ENCODE data around the gene AMIGO1. TPM values are rescaled to one million over a fixed set of nuclear protein-coding genes. Genes with fewer than 3 reads are reported as not detected.
"Not testable (repeated sequence)": the region's sequence is repeated elsewhere in the genome, so short reads cannot be mapped to it uniquely, and the experiment has no call there.

Gene AMIGO1
- total RNA-seq, 2 experiments from 2014 or later = 1.8 to 2.2 TPM

DNA sequence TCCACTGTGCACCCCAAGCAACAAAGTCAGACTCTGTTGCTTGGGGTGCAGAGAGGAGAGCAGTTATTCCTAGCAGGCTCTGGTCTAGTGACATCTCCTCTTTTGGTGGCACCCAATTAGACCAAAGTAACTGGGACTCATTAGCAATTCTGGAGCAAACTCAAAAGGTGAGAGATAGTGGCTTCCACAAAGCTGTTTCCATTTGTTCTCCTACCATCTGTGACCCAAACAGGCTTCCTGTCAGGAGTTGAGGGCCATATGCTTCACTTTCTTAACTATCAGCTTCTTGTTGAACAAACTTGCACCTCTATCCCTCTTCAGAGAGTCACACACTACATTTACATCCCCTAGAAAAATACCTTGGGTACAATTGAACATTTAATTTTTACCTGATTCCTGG lies 27.3 kb downstream of the AMIGO1 start:
- no peaks in the 10 kb centered on the region for H3K9me3 Mint-ChIP-seq
- peaks cover 1% of the 10 kb centered on the region for H3K27me3 Mint-ChIP-seq
- intact Hi-C loops (cut with micrococcal nuclease) = loop anchor here (2.0 to 5.0 kb wide), 2 partner anchors 200 to 503 kb away; partner anchors contain the start of genes AHCYL1 and PSRC1
- no peak overlapping the region for H3K4me3 Mint-ChIP-seq
- no peaks in the 10 kb centered on the region for H3K36me3 Mint-ChIP-seq
- H3K4me1 Mint-ChIP-seq (ENCODE audit: low read depth) = peaks cover 28% of the 10 kb centered on the region
- DNase-seq = no peak
- ChIA-PET CTCF (interaction anchor here (1.5 to 31.5 kb wide), 5 partner anchors 20 to 67 kb away, joined by 6 to 1096 read pairs (median 9); partner anchors contain the start of genes AMIGO1, CYB561D1, GNAI3 and GPR61), POLR2A (interaction anchor here (0.8 to 4.7 kb wide), 5 partner anchors 11 to 66 kb away, joined by 3 to 36 read pairs (median 5); partner anchors contain the start of genes CYB561D1, GNAI3 and PSMA5)
- peak overlapping the region; percentile 20 for H3K27ac Mint-ChIP-seq

DNA sequence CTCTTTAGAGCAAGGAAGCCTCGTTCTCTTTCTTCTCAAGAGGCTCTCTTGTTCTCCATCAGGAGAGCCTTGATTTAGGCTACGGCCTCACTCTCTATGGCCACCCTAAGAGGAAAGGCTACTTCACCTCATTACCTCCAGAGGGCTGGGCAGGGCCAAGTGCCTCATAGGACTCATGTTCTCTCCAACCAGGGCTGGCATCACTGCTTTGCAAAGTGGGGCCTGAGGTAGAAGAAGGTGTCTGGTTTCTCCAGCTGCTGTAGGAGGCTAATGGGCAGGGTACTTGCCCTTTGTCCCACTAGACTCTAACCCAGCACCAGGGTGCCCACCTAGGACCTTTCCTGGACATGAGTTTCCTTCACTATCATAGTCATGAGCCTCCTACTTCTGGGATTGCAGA lies 27.9 kb downstream of the AMIGO1 start:
- Mint-ChIP-seq H3K4me3 (no peak overlapping the region), H3K4me1 (ENCODE audit: low read depth) (peaks cover 28% of the 10 kb centered on the region), H3K27me3 (peaks cover 3% of the 10 kb centered on the region), H3K9me3 (no peaks in the 10 kb centered on the region), H3K27ac (no peak overlapping the region), H3K36me3 (no peaks in the 10 kb centered on the region)
- ChIA-PET POLR2A (interaction anchor here (3.2 to 4.7 kb wide), 2 partner anchors 12 to 55 kb away, joined by 18 to 36 read pairs; partner anchors contain the start of genes CYB561D1 and PSMA5), CTCF (interaction anchor here (21.0 to 31.5 kb wide), 2 partner anchors 20 to 50 kb away, joined by 437 to 1096 read pairs; partner anchors contain the start of genes AMIGO1, CYB561D1 and GPR61)
- no peak for DNase-seq
- intact Hi-C loops (cut with micrococcal nuclease) = loop anchor here (2.0 to 5.0 kb wide), 2 partner anchors 199 to 503 kb away; partner anchors contain the start of genes AHCYL1 and PSRC1

DNA sequence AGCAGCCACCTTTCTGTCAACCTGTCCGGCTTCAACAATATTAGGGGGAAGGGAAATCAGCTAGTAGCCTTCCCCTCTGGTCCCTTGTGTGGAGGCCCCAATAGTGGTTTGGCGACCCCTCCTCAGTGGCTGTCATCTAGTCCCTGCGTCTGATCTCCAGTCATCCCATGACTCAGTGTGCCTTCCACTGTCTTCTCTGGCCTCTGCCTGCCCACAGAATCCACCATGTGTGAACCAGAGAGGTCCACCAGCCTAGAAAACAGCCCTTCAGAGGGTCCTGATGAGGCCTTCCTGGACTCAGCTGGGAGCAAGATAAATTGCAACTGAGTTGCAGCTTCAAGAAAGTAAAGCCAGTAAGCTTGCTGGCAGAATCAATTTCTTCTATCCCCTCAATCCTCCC lies 29.6 kb downstream of the AMIGO1 start:
- ChIA-PET POLR2A (no interaction called here), CTCF (interaction anchor here (1.0 to 1.6 kb wide), 2 partner anchors 13 to 14 kb away, joined by 3 to 5 read pairs; partner anchors contain the start of gene CYB561D1)
- Mint-ChIP-seq H3K9me3 (no peaks in the 10 kb centered on the region), H3K27ac (no peak overlapping the region), H3K27me3 (peaks cover 10% of the 10 kb centered on the region), H3K4me3 (no peak overlapping the region), H3K4me1 (ENCODE audit: low read depth) (peaks cover 21% of the 10 kb centered on the region), H3K36me3 (no peaks in the 10 kb centered on the region)
- intact Hi-C loops (cut with micrococcal nuclease) = loop anchor here (5.0 kb wide), 1 partner anchor 198 kb away; the partner anchor contains the start of gene PSRC1
- no peak for DNase-seq

DNA sequence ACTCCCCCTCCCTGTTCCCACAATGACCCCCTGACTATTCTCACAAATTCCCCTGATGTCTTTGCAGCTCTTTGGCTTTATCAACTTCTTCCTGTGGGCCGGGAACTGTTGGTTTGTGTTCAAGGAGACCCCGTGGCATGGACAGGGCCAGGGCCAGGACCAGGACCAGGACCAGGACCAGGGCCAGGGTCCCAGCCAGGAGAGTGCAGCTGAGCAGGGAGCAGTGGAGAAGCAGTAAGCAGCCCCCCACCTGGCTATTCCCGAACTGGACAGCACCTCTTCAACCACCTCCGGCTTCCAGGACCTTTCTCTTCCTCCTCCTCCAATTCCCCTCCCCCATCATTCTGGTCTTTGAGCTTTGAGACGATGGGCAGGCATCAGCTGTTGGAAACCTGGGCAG lies 30.2 kb downstream of the AMIGO1 start:
- ChIA-PET POLR2A (no interaction called here), CTCF (interaction anchor here (1.0 to 1.6 kb wide), 5 partner anchors 11 to 18 kb away, joined by 3 to 6 read pairs (median 5); partner anchors contain the start of gene CYB561D1)
- H3K27ac Mint-ChIP-seq = no peak overlapping the region
- peaks cover 16% of the 10 kb centered on the region for H3K4me1 Mint-ChIP-seq (ENCODE audit: low read depth)
- no peak overlapping the region for H3K4me3 Mint-ChIP-seq
- H3K36me3 Mint-ChIP-seq = no peaks in the 10 kb centered on the region
- peaks cover 10% of the 10 kb centered on the region for H3K27me3 Mint-ChIP-seq
- no peak for DNase-seq
- intact Hi-C loops (cut with micrococcal nuclease) = no loop called here
- no peaks in the 10 kb centered on the region for H3K9me3 Mint-ChIP-seq

DNA sequence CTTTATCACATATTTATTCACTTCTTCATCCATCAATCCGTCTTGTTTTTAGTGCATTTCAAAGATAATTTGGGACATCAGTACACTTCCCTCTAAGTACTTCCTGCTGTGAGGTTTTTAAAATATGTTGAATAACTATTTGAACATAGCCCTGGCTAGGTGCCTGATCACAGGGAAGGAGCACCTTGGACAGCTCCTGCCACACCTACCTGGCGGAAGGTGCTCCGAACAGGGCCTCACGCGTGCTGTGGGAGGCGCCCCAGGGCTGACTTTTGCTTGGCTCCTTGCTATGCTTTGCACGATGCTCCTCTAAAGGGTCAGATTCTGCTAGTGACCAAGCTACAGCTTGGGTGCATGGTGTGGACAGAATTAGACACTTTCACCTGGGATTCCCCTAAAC lies 30.7 kb downstream of the AMIGO1 start:
- Mint-ChIP-seq H3K36me3 (no peaks in the 10 kb centered on the region), H3K27me3 (peaks cover 10% of the 10 kb centered on the region), H3K9me3 (no peaks in the 10 kb centered on the region), H3K27ac (no peak overlapping the region), H3K4me3 (no peak overlapping the region), H3K4me1 (ENCODE audit: low read depth) (peaks cover 14% of the 10 kb centered on the region)
- DNase-seq = peak; percentile 56
- ChIA-PET POLR2A (no interaction called here), CTCF (interaction anchor here (0.7 to 1.6 kb wide), 5 partner anchors 11 to 53 kb away, joined by 3 to 6 read pairs (median 5); partner anchors contain the start of gene CYB561D1)
- intact Hi-C loops (cut with micrococcal nuclease) = no loop called here

DNA sequence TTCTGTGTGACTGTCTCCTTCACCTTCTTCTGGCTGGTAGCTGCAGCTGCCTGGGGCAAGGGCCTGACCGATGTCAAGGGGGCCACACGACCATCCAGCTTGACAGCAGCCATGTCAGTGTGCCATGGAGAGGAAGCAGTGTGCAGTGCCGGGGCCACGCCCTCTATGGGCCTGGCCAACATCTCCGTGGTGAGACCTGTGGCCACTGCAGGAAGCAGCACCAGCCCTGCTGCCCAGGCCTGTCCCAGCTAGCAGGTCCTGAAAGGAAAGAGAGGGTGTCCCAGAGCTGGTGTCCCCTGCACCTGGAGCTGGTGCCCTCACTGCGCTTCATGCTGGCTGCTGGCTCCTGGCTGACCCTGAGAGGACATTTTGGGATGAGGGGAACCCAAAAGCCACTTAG lies 31.7 kb downstream of the AMIGO1 start:
- ChIA-PET POLR2A (no interaction called here), CTCF (interaction anchor here (0.6 to 1.3 kb wide), 3 partner anchors 15 to 393 kb away, joined by 3 to 5 read pairs (median 3); no protein-coding TSS in a partner anchor)
- intact Hi-C loops (cut with micrococcal nuclease) = no loop called here
- DNase-seq = no peak
- Mint-ChIP-seq H3K36me3 (no peaks in the 10 kb centered on the region), H3K4me1 (ENCODE audit: low read depth) (peaks cover 7% of the 10 kb centered on the region), H3K27me3 (peaks cover 10% of the 10 kb centered on the region), H3K9me3 (no peaks in the 10 kb centered on the region), H3K4me3 (no peak overlapping the region), H3K27ac (no peak overlapping the region)

DNA sequence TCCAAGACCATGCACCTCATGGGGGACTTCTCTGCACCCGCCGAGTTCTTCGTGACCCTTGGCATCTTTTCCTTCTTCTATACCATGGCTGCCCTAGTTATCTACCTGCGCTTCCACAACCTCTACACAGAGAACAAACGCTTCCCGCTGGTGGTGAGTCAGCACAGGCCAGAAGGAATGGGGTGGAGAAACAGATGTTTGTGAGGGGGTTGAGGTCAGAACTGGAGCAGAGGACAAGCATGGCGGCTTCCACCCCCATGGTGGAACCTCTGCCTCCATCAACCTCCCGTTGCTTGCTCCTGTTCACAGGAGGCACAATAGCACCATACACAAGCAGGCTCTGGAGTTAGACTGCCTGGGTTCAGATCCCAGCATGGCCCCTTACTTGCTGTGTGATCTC lies 32.7 kb downstream of the AMIGO1 start:
- ChIA-PET CTCF (interaction anchor here (1.0 kb wide), 1 partner anchor 17 kb away, joined by 3 read pairs; the partner anchor contains the start of gene CYB561D1), POLR2A (no interaction called here)
- Mint-ChIP-seq H3K27me3 (peaks cover 12% of the 10 kb centered on the region), H3K36me3 (no peaks in the 10 kb centered on the region), H3K4me3 (no peak overlapping the region), H3K27ac (no peak overlapping the region), H3K9me3 (no peaks in the 10 kb centered on the region), H3K4me1 (ENCODE audit: low read depth) (no peaks in the 10 kb centered on the region)
- DNase-seq = no peak
- intact Hi-C loops (cut with micrococcal nuclease) = no loop called here

DNA sequence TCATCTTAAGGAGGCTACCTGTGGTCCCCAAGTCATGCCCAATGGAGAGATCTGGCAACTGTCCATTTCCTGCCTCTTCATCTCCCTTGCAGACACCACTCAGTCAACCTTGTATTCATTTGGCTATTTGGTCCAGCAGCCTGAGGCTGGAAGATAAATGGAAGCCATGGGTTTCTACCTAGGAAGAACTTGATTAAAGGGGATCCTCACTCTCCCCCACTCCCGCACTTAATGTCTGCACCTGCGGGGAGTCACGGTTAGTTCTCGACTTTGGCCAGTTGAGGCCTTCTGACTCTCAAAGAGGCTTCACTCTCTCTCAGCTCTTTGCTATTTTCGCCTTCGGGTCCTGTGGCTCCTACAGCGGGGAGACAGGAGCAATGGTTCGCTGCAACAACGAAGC lies 34.3 kb downstream of the AMIGO1 start:
- no peak overlapping the region for H3K27ac Mint-ChIP-seq
- CTCF ChIA-PET = no interaction called here
- no peaks in the 10 kb centered on the region for H3K4me1 Mint-ChIP-seq (ENCODE audit: low read depth)
- POLR2A ChIA-PET = no interaction called here
- intact Hi-C loops (cut with micrococcal nuclease) = no loop called here
- no peak for DNase-seq
- no peak overlapping the region for H3K4me3 Mint-ChIP-seq
- no peaks in the 10 kb centered on the region for H3K9me3 Mint-ChIP-seq
- no peaks in the 10 kb centered on the region for H3K36me3 Mint-ChIP-seq
- peaks cover 22% of the 10 kb centered on the region for H3K27me3 Mint-ChIP-seq

DNA sequence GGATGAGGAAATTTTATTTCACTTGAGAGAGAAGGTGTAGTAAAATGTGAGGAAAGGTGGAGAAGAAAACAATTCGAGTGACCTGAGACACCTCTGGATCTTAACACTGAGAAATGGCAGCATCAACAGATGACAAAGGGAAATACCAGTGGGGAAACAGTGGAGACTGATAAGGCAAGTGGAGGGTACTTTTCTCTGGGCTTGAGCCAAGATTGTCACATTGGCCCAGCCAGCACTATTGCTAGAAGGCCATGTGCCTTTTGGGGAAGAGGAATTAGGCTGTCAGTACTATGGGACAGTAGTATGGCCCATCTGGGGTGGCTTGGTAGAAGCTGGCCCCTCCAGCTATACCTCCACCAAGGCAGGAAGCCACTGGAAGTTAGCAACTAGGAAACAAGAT lies 34.8 kb downstream of the AMIGO1 start:
- H3K4me3 Mint-ChIP-seq = no peak overlapping the region
- H3K4me1 Mint-ChIP-seq (ENCODE audit: low read depth) = no peaks in the 10 kb centered on the region
- intact Hi-C loops (cut with micrococcal nuclease) = no loop called here
- H3K27ac Mint-ChIP-seq = no peak overlapping the region
- no peaks in the 10 kb centered on the region for H3K36me3 Mint-ChIP-seq
- no peak for DNase-seq
- CTCF ChIA-PET = no interaction called here
- peaks cover 26% of the 10 kb centered on the region for H3K27me3 Mint-ChIP-seq
- no peaks in the 10 kb centered on the region for H3K9me3 Mint-ChIP-seq
- POLR2A ChIA-PET = no interaction called here

DNA sequence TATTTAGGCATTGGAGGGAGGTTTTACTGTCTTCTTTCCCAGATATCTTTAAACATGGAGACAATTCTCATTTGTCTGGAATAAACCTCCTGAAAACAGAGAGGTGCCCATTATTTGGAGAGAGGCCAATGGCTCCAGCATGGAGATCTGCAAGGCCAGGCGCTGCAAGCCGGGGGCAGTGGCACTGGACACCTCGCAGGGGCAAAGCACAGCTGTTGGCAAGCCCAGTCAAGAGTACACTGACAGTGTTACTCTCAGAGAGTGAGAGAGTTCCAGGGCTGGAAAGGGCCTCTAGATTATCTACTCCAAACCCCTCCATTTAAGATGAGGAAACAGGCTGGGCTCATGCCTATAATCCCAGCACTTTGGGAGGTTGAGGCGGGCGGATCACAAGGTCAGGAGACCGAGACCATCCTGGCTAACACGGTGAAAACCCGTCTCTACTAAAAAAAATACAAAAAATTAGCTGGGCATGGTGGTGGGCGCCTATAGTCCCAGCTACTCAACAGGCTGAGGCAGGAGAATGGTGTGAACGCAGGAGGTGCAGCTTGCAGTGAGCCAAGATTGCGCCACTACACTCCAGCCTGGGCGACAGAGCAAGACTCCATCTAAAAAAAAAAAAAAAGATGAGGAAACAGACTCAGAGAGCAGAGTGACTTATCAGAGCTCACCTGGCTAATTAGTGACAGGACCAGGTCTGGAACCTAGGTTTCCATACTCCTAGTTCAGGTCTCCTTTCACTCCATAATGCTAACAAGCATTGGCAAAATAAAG lies 36.1 kb downstream of the AMIGO1 start:
- H3K27me3 Mint-ChIP-seq = peaks cover 26% of the 10 kb centered on the region
- H3K27ac Mint-ChIP-seq; H3K4me3 Mint-ChIP-seq; intact Hi-C loops (cut with micrococcal nuclease); POLR2A ChIA-PET; H3K9me3 Mint-ChIP-seq; H3K4me1 Mint-ChIP-seq (ENCODE audit: low read depth); H3K36me3 Mint-ChIP-seq; DNase-seq: not testable (repeated sequence)
- CTCF ChIA-PET = interaction anchor here (0.6 to 1.2 kb wide), 2 partner anchors 26 to 59 kb away, joined by 4 read pairs; no protein-coding TSS in a partner anchor

DNA sequence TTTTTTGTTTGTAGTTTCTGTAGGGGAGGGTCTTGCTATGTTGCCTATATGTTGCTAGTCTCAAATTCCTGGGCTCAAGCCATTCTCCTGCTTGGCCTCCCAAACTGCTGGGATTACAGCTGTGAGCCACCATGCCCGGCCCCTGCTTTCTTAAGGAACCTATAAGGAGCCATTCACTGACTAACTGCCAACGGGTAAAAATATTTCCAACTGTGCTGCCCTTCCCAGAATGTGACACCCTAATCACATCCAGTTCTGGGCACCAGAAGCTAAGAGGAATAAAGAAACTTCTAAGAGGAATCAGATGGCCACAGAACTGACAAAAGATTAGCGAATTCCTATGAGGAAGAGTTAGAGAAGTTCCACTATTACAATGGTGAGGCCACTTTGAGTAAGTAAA lies 36.7 kb downstream of the AMIGO1 start:
- ChIA-PET CTCF (no interaction called here), POLR2A (no interaction called here)
- Mint-ChIP-seq H3K36me3 (no peaks in the 10 kb centered on the region), H3K4me1 (ENCODE audit: low read depth) (no peaks in the 10 kb centered on the region), H3K4me3 (no peak overlapping the region), H3K9me3 (no peaks in the 10 kb centered on the region), H3K27ac (no peak overlapping the region), H3K27me3 (peaks cover 32% of the 10 kb centered on the region)
- intact Hi-C loops (cut with micrococcal nuclease) = no loop called here
- DNase-seq = no peak

DNA sequence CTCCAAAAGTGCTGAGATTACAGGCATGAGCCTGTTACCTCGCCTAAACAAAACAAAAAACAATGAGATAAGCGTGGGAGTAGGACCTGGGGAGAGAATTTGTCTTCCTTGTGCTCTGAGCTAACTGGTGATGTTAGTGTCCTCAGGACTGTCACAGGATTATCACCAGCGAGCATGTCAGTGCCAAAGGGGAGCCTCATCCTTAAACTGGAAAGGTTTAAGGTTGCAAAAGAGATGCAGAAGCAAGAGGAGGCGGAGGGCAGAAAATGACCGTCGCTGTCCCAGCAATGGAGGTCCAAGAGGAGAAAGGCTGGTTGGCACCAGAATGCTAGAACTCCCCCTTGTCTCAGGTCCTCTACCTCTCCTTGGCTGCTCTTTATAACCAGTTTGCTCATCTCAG lies 39.3 kb downstream of the AMIGO1 start:
- H3K9me3 Mint-ChIP-seq = no peaks in the 10 kb centered on the region
- H3K4me3 Mint-ChIP-seq = no peak overlapping the region
- no peak overlapping the region for H3K27ac Mint-ChIP-seq
- intact Hi-C loops (cut with micrococcal nuclease) = no loop called here
- CTCF ChIA-PET = interaction anchor here (1.4 to 1.9 kb wide), 2 partner anchors 63 to 191 kb away, joined by 5 to 6 read pairs; no protein-coding TSS in a partner anchor
- DNase-seq = no peak
- H3K36me3 Mint-ChIP-seq = no peaks in the 10 kb centered on the region
- peaks cover 3% of the 10 kb centered on the region for H3K4me1 Mint-ChIP-seq (ENCODE audit: low read depth)
- peaks cover 33% of the 10 kb centered on the region for H3K27me3 Mint-ChIP-seq
- POLR2A ChIA-PET = no interaction called here
